GM21619 (cell line): ENCODE measurements around the gene EXOC5.

Experiments used
- ATAC-seq: cut with Tn5 transposase; IDR thresholded peaks from one replicate; pipeline ENCODE4 v1.9.1; 2021; ENCODE audit not compliant: unreplicated experiment

EXOC5 gene

GRCh38 chr14:57171363-57171762 lies 97.3 kb downstream of the EXOC5 start:
- no peak for ATAC-seq

- no peak for ATAC-seq
Measured at GRCh38 chr14:57169901-57170300, 98.8 kb downstream of the EXOC5 start.

GRCh38 chr14:57168138-57168679 lies 100.5 kb downstream of the EXOC5 start:
- ATAC-seq, result no peak

GRCh38 chr14:57161583-57162234 lies 107.0 kb downstream of the EXOC5 start:
- no peak for ATAC-seq

GRCh38 chr14:57160333-57160732 lies 108.4 kb downstream of the EXOC5 start:
- ATAC-seq, result no peak

- ATAC-seq, result no peak
Measured at GRCh38 chr14:57153286-57153685, 115.4 kb downstream of the EXOC5 start.
